Activated naive CD4-positive, alpha-beta T cell treated with anti-CD3 and anti-CD28 coated beads for 36 hours (primary cell): ENCODE measurements around the gene MAD1L1. TPM values are rescaled to one million over a fixed set of nuclear protein-coding genes. Genes with fewer than 3 reads are reported as not detected.

Experiments
- CTCF ChIA-PET: fragments of 350-600 bp; sonication (Branson Sonifier 250); formaldehyde crosslinking; loops from one replicate; lab custom pipeline; 2021; ENCODE audit warnings: antibody characterized with exemption; lab: Charles Lee
- DNase-seq: peaks from one replicate; pipeline ENCODE4 v3.0.0-alpha.2; 2020
- H3K27ac Mint-ChIP-seq: one replicate; pipeline ENCODE4 v1.8.0; 2021; ENCODE audit warnings: mild to moderate bottlenecking, mixed read lengths
- H3K27me3 Mint-ChIP-seq: one replicate; pipeline ENCODE4 v1.8.0; 2021; ENCODE audit warnings: low read depth, mixed read lengths
- H3K36me3 Mint-ChIP-seq: one replicate; pipeline ENCODE4 v1.8.0; 2021; ENCODE audit warnings: low read depth, mixed read lengths
- H3K4me1 Mint-ChIP-seq: one replicate; pipeline ENCODE4 v1.8.0; 2021; ENCODE audit warnings: low read depth, mixed read lengths
- H3K4me3 Mint-ChIP-seq: one replicate; pipeline ENCODE4 v1.8.0; 2021; ENCODE audit warnings: mild to moderate bottlenecking, moderate library complexity, mixed read lengths
- H3K9me3 Mint-ChIP-seq: one replicate; pipeline ENCODE4 v1.8.0; 2021; ENCODE audit warnings: mixed read lengths
- intact Hi-C: fragments of 100-400 bp; cut with micrococcal nuclease; formaldehyde crosslinking; loops from one replicate; pipeline ENCODE4 v1.15.1; 2023
- total RNA-seq, 2 experiments: library from RNA; stranded (reverse); gene quantifications; one replicate each; pipeline ENCODE4 v1.2.3, GENCODE V29; 2021

MAD1L1 gene
- total RNA-seq, 2 experiments from 2014 or later: 37.5 to 40.2 TPM

DNA sequence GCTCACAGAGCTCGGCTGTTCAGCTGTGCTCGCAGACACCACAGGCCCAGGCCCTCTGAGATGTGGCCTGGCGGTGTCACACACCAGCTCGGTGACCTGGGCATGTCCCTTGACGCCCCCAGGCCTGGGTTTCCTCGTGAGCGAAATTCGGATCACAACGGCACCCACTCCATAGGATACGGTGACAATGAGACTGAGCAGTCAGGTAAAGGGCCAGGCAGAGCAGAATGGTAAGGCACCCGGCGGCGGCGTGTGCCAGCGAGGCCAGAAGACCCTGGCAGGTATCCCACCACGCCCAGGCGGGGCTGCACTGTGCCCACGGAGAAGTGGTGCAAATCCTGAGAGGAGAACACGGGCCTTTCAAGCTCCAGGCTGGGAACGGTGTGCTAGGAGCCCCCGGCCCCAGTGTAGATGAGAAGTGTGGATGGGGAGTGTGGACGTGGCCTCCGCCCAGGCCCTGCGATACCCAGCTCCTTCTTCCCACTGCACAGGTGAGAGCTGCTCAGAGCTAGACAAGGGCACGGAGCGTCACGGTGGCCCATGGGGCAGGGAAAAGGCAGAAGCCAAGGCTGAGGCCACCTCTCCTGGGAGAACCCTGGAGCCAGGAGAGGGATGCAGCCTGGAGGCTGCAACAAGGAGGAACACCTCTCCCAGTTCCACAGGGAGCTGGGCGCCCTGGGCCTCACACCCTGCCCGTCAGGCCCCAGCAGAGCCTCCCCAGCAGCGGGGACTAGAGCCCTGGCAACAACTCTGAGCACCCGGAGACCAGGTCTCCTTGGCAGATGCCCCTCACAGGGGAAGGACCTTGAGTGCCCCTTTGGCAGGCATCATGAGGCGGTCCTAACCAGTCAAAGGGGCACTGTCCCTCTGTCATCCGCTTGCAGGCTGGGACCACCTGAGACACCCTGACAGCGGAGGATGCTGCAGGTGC lies 219.1 kb downstream of the MAD1L1 start:
- H3K36me3 Mint-ChIP-seq: peaks cover 2% of the 10 kb centered on the region
- no peak overlapping the region for H3K27ac Mint-ChIP-seq
- intact Hi-C loops: no loop called here
- H3K4me1 Mint-ChIP-seq: no peaks in the 10 kb centered on the region
- no peak overlapping the region for H3K4me3 Mint-ChIP-seq
- CTCF ChIA-PET: no interaction called here
- DNase-seq: no peak
- H3K9me3 Mint-ChIP-seq: no peaks in the 10 kb centered on the region
- H3K27me3 Mint-ChIP-seq: no peaks in the 10 kb centered on the region

- CTCF ChIA-PET: interaction anchor here (0.7 kb wide), 2 partner anchors 19 to 703 kb away, joined by 3 read pairs; no protein-coding TSS in a partner anchor
- Mint-ChIP-seq H3K9me3 (no peaks in the 10 kb centered on the region), H3K4me1 (no peaks in the 10 kb centered on the region), H3K4me3 (no peak overlapping the region), H3K36me3 (peaks cover 2% of the 10 kb centered on the region), H3K27me3 (no peaks in the 10 kb centered on the region), H3K27ac (peak overlapping the region; percentile 15)
- DNase-seq: no peak
- intact Hi-C loops: no loop called here
Observed at GRCh38 chr7:2012981-2013380, 219.8 kb downstream of the MAD1L1 start.

DNA sequence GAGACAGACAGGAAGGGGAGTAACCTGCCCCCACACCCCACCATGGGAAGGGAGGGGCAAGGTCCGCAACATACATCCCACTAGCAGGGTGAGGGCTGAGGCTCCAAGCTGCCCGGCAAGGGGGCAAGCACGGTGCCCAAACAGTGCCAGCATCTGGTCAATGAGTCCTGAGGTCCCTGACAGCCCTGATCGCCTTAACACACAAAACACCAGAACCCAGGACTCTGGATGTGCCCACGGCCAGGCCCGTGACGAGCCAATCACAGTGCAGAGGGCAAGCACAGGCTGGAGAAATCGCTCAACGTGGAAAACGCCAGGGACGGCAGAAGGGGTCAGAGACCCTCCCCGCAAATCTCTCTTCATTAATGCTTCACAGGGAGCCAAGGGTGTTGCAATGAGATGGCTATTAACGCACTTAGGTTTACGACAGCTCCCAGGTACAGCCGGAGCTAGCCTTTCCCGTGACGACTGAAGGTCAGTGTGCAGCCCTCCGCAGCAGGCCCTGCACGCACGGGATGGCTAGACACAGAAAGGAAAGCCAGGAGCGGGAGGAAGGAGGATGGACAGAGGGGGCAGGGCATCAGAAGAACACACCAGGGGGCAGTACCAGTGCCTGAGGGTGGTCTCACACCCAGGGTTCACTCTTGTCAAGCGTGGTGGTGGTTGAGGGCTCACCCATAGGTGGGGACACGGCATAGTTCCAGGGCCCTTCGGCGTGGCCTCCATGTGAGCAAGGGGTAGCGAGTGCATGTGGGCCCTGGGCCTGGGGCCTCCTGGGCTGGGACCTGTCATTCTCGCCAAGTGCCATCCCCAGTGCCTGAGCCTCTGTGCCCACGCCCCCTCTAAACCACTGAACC lies 220.5 kb downstream of the MAD1L1 start:
- CTCF ChIA-PET: interaction anchor here (0.7 kb wide), 2 partner anchors 19 to 703 kb away, joined by 3 read pairs; no protein-coding TSS in a partner anchor
- intact Hi-C loops: no loop called here
- Mint-ChIP-seq H3K9me3 (no peaks in the 10 kb centered on the region), H3K4me3 (no peak overlapping the region), H3K27me3 (no peaks in the 10 kb centered on the region), H3K4me1 (no peaks in the 10 kb centered on the region), H3K36me3 (peaks cover 2% of the 10 kb centered on the region), H3K27ac (no peak overlapping the region)
- no peak for DNase-seq

GRCh38 chr7:2011266-2012043 lies 221.3 kb downstream of the MAD1L1 start:
- CTCF ChIA-PET: no interaction called here
- no peaks in the 10 kb centered on the region for H3K4me1 Mint-ChIP-seq
- DNase-seq: no peak
- intact Hi-C loops: no loop called here
- H3K4me3 Mint-ChIP-seq: no peak overlapping the region
- H3K27me3 Mint-ChIP-seq: no peaks in the 10 kb centered on the region
- no peak overlapping the region for H3K27ac Mint-ChIP-seq
- no peaks in the 10 kb centered on the region for H3K9me3 Mint-ChIP-seq
- no peaks in the 10 kb centered on the region for H3K36me3 Mint-ChIP-seq

GRCh38 chr7:2010551-2011265 lies 222.0 kb downstream of the MAD1L1 start:
- intact Hi-C loops: no loop called here
- no peak for DNase-seq
- H3K9me3 Mint-ChIP-seq: no peaks in the 10 kb centered on the region
- CTCF ChIA-PET: no interaction called here
- no peaks in the 10 kb centered on the region for H3K36me3 Mint-ChIP-seq
- H3K4me3 Mint-ChIP-seq: no peak overlapping the region
- H3K27ac Mint-ChIP-seq: no peak overlapping the region
- no peaks in the 10 kb centered on the region for H3K4me1 Mint-ChIP-seq
- H3K27me3 Mint-ChIP-seq: no peaks in the 10 kb centered on the region

DNA sequence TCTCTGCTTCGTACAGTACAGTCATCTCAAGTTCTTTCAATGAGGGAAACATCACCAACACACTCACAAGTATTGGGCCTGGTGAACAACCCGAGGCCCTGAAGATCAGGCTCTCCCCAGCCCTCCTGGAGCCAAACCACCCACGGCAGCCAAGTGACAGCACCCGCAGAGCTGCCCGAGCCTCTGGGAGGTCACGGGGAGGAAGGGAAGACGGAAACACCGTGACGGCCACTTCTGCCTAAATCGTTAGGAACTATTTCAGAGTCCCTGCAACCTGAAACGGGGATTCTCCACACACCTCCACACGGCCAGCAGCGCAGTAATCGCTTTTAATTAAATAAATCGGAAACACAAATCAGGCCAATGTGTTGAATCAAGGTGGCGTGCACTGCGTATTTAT lies 222.6 kb downstream of the MAD1L1 start:
- CTCF ChIA-PET: no interaction called here
- no peaks in the 10 kb centered on the region for H3K4me1 Mint-ChIP-seq
- H3K4me3 Mint-ChIP-seq: no peak overlapping the region
- no peaks in the 10 kb centered on the region for H3K36me3 Mint-ChIP-seq
- DNase-seq: no peak
- H3K9me3 Mint-ChIP-seq: no peaks in the 10 kb centered on the region
- H3K27me3 Mint-ChIP-seq: no peaks in the 10 kb centered on the region
- intact Hi-C loops: no loop called here
- no peak overlapping the region for H3K27ac Mint-ChIP-seq

DNA sequence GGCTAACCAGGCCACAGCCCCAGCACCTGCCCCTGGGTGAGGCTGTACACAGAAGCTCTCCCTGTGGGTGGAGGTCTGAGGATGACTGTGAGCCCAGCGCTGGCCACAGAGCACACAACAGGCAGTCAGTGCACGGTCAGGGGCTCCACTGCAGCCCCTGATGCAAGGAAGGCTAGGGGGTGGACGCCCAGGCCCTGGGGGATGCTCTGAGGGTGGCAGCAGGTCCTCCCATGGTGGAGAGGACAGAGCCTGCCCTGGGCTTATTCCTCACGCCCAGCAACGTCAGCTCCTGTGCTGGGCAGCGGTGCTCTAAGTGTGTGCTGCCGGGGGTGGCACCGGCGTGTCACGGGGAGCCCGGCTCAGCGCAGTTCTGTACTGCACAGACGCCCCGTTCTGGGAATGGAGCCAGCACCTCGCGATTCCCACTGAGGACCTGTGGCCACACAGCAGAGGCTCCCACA lies 223.2 kb downstream of the MAD1L1 start:
- H3K36me3 Mint-ChIP-seq: no peaks in the 10 kb centered on the region
- no peaks in the 10 kb centered on the region for H3K27me3 Mint-ChIP-seq
- intact Hi-C loops: no loop called here
- CTCF ChIA-PET: no interaction called here
- H3K4me1 Mint-ChIP-seq: no peaks in the 10 kb centered on the region
- H3K27ac Mint-ChIP-seq: no peak overlapping the region
- no peaks in the 10 kb centered on the region for H3K9me3 Mint-ChIP-seq
- DNase-seq: no peak
- no peak overlapping the region for H3K4me3 Mint-ChIP-seq

GRCh38 chr7:2008936-2009540 lies 223.7 kb downstream of the MAD1L1 start:
- no peaks in the 10 kb centered on the region for H3K36me3 Mint-ChIP-seq
- H3K4me1 Mint-ChIP-seq: no peaks in the 10 kb centered on the region
- H3K27ac Mint-ChIP-seq: no peak overlapping the region
- H3K27me3 Mint-ChIP-seq: no peaks in the 10 kb centered on the region
- H3K9me3 Mint-ChIP-seq: no peaks in the 10 kb centered on the region
- no peak overlapping the region for H3K4me3 Mint-ChIP-seq
- no peak for DNase-seq
- intact Hi-C loops: no loop called here
- CTCF ChIA-PET: interaction anchor here (0.6 to 1.2 kb wide), 3 partner anchors 10 to 186 kb away, joined by 3 to 4 read pairs (median 3); no protein-coding TSS in a partner anchor

GRCh38 chr7:2008101-2008935 lies 224.4 kb downstream of the MAD1L1 start:
- intact Hi-C loops: no loop called here
- Mint-ChIP-seq H3K27me3 (no peaks in the 10 kb centered on the region), H3K36me3 (no peaks in the 10 kb centered on the region), H3K4me3 (no peak overlapping the region), H3K9me3 (no peaks in the 10 kb centered on the region), H3K4me1 (no peaks in the 10 kb centered on the region), H3K27ac (no peak overlapping the region)
- no peak for DNase-seq
- CTCF ChIA-PET: interaction anchor here (0.6 to 1.2 kb wide), 4 partner anchors 10 to 187 kb away, joined by 3 to 4 read pairs (median 3); no protein-coding TSS in a partner anchor

DNA sequence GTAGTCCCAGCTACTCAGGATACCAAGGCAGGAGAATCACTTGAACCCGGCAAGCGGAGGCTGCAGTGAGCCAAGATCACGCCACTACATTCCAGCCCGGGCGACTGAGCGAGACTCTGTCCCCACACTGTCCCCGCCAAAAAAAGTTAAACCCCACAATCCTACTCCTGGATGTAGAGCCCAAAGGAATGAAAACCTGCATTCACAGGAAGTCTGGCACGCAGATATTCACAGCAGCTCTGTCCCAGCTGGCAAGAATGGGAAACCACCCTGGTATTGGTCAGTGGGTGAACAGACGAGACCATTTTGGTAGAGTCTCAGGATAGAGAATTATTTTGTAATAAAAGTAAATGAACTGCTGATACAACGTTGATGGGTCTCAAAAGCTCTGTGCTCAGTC lies 225.2 kb downstream of the MAD1L1 start:
- Mint-ChIP-seq H3K4me3 (no peak overlapping the region), H3K4me1 (no peaks in the 10 kb centered on the region)
- CTCF ChIA-PET: no interaction called here

More for the DNA sequence above, 225.2 kb downstream of the MAD1L1 start:
- DNase-seq: no peak
- no peaks in the 10 kb centered on the region for H3K36me3 Mint-ChIP-seq
- H3K27ac Mint-ChIP-seq: no peak overlapping the region
- no peaks in the 10 kb centered on the region for H3K9me3 Mint-ChIP-seq
- intact Hi-C loops: no loop called here
- no peaks in the 10 kb centered on the region for H3K27me3 Mint-ChIP-seq
